ENCODE results near the gene PDCD1LG2. TPM values are rescaled to one million over a fixed set of nuclear protein-coding genes. Genes with fewer than 3 reads are reported as not detected.

PDCD1LG2 gene
- total RNA-seq, 1 experiment from 2014 or later: 4.5 TPM

DNA sequence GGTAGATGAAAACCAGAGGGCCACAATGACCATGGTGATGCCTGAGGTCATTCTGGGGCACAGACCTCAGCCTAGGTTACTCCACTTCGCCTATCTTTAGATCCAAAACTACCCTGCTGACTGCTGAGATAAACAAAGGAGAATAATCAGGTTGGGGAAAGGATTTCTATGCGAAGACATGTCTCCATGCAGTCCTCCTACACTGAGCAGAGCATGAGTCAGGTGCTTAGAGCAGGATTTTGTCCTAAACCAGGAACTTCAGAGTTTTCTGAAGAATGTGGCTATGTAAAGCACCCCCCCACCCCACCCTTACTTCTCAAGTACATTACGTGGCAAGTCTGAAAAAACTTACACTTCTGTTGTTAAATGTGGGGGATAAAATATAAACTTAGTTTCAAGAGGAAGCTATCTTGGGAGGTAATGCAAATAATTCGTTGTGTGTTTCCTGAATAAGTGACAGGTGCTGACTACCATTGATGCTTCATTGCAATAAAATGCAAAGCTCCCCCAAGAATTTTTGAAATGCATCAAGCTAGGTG, 19.4 kb downstream of the PDCD1LG2 start:
- peak; percentile 82 for DNase-seq (ENCODE audit: low read depth)

DNA sequence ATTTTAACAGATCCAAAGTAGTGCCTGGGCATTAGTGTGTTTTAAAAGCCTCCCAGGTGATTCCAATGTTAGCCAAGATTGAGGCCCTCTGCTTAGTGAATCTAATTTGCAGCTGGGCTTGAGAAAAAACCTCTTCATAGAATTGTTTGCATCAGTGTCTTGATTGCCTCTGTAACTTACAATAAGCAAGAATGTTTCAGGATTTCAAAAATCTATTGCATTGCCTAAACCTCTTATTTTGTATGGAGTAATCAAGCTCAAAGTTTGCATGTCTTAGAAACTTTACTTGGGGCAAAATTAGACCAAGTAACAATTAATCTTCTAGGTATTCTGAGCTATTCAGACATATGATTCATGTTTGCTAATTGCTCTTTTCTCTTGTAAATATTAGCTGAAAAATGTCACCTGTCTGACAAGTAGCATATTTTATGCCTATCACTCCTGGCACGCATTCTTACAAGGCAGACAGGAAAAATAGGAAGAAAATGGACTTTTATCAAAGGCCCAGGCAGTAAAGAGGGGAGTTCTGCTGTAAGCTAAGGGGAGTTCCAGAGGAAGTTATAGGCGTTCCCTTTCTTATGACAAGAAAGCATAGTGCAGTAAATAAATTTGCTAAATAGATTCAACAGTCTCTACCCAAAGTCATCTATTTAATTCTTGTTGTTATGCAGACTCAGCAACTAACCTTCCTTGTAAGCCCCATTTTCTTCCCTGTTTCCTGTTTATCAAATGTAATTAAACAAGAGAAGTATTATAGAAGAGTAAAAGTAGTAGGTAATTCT, 21.0 kb downstream of the PDCD1LG2 start:
- no peak for DNase-seq (ENCODE audit: low read depth)

GRCh38 chr9:5532306-5532705, 22.0 kb downstream of the PDCD1LG2 start:
- DNase-seq (ENCODE audit: low read depth): no peak

DNA sequence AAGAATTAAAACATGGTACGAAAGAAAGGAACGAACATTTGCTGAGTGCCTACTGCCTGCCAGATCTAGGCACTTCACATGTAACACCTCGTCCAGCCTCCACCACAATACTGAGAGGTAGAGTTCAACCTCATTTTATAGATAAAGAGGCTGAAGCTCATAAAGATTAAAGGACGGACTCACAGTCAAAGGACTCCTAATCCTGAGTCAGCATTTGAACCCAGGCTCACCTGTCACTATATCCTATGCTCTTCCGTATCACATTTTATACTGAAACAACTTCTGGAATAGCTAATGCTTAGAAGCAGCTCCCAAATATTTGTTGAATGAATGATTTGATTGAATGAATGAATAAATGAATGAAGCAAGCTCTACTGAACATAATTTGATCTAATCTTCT, 22.5 kb downstream of the PDCD1LG2 start:
- no peak for DNase-seq (ENCODE audit: low read depth)

DNA sequence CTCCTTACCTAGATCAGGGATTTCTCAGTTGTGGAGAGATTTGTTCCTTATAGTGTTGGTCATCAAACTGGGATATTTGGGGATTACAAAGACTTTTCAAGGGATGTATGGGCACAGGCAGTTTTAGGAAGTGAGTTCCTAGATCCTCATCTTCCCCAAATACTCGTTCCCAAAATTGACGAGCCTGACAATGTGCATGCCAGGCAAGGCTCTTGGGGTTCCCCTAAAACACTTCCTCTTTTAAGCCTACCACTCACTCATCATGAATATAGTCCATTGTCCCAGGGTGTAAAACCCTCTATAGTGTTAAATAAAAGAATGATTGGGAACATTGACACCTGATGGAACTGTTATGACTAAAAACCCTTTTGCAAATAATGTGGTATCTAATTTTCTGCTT, 26.4 kb downstream of the PDCD1LG2 start:
- DNase-seq (ENCODE audit: low read depth): no peak

DNA sequence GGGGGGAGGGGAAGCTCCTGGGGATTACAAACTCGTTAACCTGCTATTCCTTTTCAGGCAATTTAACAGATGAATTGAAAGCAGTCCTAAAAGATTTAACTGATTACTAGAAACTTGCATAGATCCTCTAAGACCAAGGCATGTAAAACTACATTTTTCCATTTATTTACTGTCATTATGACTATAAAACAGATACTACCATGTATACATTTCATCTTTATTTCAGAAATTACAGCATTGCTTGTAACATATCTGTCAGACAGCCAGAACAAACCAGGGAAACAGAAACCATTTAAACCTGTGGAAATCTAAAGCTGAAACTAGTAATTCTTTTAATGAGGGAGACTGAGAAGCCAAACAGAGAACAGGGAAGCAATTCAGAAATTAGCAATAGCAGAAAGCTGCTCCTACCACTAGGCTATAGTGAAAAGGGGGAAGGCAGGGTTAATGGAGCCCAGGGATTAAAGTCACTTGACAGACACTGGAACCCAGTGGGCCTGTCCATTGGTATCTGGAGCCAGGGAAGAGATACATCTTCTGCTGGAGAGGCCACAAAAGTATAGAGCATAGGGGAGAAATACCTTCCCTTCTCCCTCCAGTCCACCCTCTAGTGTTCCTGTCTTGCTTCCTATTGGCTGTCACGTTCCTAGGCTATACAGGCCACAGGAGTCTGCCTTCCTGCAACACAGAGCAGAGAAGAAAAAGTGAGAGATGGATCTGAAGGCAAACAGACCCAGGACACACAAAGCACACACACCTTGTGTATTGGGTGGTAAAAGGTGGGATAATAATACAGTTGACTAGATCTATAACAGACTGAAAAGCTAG, 33.8 kb downstream of the PDCD1LG2 start:
- no peak for DNase-seq (ENCODE audit: low read depth)

DNA sequence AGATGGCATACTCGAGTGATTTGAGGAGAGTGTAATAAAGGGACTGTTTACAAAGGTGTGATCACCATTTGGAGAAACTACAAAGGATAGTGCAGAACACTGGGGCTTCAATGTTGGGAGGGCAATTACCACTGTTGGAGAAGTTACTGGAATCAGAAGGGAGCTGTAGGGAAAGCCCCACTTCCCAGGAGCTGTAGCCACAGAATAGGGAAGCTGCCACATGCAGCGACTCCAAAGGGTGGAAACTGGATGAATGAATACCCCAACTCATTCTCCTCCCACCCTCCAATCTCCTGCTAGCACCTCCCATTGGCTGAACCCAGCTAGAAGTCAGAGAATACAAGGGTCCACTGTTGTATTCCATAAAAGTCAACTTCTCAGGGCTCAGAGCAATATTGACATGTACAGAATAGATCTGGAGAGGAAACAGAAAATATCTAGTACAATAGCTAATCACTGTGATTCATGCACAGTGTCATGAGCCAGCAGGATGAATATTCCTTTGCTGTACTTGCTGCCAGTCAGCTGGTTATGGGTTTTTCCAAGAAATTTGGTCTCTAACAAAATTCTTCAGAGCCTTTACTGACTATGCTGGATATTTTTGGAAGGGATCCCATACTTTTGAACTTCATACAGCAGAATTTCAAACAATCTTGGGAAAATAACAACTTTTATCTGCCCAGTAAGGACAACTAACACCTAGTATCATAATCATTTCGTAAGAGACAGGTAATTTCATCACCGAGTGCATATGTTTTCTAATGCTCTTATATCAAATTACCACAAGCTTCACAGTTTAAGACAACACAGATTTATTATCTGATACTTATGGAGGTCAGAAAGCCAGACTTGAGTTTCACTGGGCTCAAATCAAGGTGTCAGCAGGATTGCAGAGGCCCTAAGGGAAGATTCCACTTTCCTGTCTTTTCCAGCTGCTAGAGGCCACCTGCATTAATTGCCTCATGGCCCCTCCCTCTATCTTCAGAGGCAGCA, 39.6 kb downstream of the PDCD1LG2 start:
- peak; percentile 44 for DNase-seq (ENCODE audit: low read depth)

GRCh38 chr9:5551368-5552150, 41.2 kb downstream of the PDCD1LG2 start:
- no peak for DNase-seq (ENCODE audit: low read depth)

- peak; percentile 70 for DNase-seq (ENCODE audit: low read depth)
Measured at GRCh38 chr9:5552301-5552700, 42.0 kb downstream of the PDCD1LG2 start.

- DNase-seq (ENCODE audit: low read depth): peak; percentile 66
Measured at GRCh38 chr9:5553211-5553610, 42.9 kb downstream of the PDCD1LG2 start.

GRCh38 chr9:5554254-5554653, 43.9 kb downstream of the PDCD1LG2 start:
- no peak for DNase-seq (ENCODE audit: low read depth)

DNA sequence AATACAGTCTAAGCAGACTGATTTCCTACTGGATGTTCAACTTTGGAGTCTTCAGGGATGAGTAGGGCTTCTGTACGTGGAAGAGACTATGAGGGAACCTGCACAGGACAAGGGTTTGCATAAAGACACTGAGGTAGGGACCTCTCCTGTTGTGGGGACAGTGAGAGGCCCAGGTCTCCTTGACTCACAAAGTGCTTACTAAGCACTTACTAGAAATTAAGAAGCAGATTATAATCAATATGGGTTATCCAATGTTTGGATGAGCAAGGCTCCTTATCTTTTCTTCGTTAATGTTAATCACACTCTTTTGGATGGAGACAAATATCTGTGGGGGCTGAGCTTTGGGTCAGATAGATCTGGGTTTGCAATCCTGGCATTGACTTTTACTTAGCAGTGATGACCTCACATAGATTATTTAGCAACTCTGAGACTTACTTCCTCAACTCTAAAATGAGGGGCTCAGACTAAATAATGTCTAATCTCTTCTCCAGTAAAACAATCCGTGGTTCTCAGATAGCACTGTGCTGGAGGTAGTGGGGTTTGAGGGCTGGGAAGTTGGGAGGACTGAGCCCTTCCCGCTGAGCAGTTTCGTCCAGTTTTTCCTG, 45.9 kb downstream of the PDCD1LG2 start:
- DNase-seq (ENCODE audit: low read depth): no peak

- no peak for DNase-seq (ENCODE audit: low read depth)
Measured at GRCh38 chr9:5557606-5558587, 47.6 kb downstream of the PDCD1LG2 start.

DNA sequence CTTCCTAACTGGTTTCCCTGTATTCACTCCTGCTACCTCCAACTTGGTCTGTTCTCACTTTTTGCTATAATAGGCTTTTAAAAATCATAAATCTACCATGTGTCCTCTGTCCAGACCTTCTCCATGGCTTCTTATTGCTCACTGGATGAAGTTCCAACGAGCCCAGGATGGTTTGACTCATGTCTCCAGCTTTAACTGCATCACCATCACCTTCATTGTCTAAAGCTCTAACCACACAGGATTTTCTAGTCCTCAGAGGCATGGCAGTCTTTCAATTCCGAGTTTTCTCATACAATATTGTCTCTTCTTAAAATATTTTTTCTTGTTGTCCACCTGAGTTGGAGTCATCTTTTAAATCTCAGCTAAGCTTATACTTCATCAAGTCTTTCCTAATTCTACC, 49.3 kb downstream of the PDCD1LG2 start:
- no peak for DNase-seq (ENCODE audit: low read depth)

DNA sequence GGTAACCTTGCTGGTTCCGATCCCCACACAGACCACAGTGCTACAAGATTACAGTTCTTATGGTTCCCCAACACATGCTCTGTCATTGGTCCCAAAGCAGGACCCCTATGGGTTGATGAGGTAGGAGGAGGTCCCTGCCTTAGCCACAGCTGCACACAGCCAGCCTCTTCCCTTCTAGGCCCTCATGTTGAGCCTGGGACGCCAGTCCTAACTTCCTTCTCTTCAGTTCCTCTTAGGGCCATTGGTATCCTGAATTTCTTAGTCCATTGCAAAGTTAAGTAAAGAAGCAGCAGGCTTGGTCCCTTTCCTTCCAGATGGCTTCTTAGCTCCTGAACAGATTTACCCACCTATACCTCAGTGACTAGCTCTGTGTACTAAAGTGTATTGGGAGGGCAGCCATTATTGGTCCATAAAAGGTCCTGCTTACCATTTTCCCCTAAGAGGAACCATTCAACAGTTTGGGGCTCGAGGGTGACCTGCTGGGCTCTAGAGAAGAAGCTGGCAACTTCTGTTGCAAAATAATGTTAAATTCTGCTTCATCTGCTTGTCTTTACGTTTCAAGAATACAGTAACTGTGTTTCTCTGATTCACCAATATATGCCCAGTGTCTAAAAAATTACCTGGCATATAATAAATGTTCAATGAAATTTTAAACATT, 50.2 kb downstream of the PDCD1LG2 start:
- no peak for DNase-seq (ENCODE audit: low read depth)

- no peak for DNase-seq (ENCODE audit: low read depth)
Measured at GRCh38 chr9:5561828-5562488, 51.6 kb downstream of the PDCD1LG2 start.

DNA sequence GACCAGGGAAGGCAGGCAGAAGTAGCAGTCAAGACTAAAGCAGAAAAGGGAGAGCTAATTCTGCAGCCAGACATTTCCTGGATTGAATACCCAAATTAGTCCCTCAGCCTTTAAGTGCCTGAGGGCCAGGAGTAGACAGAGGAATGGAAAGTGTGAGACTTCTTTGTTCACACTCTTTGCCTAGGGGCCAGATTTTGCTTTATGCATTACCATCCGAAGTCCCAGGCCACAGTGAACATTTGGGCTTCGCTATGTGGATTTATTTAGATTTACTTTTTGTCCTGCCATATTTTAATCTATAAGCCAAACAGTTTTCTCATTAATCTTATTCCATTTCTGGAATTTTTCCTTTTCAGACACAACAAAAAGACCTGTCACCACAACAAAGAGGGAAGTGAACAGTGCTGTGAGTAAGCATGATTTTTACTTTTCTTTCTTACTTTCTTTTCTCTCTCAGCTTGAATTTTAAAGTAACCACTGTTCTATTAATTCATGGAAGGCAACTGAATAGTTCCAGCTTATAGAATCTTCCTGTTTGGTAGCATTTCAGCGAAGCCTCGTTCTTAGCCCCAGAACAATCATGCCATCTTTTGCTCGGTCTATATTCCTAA, 52.6 kb downstream of the PDCD1LG2 start:
- no peak for DNase-seq (ENCODE audit: low read depth)

Data from HT1080 (cell line).